ENCODE results near the gene SC5D. TPM values are rescaled to one million over a fixed set of nuclear protein-coding genes. Genes with fewer than 3 reads are reported as not detected.

SC5D gene
- total RNA-seq, 1 experiment from 2014 or later = 34.7 TPM

DNA sequence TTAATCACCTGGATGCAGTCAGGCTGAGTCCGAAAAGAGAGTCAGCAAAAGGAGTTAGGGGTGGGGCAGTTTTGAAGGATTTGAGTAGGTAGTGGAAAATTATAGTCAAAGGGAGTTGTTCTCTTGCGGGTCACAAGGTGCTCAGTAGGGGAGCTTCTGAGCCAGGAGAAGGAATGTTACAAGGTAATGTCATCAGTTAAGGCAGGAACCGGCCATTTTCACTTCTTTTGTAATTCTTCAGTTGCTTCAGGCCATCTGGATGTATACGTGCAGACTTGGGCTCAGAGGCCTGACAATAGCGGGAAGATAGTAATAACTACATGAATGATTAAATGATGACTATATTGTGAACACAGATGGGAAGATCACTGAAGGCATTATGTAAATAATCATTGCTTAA is 6.2 kb downstream of the SC5D start:
- DNase-seq = no peak
- no TSS peak for BruUV-seq (replicated peaks)
- peaks cover 2% of the 10 kb centered on the region for H3K9me3 Mint-ChIP-seq (ENCODE audit: low read depth, unreplicated experiment)
- CTCF ChIA-PET = no interaction called here
- H3K4me1 Mint-ChIP-seq (ENCODE audit: low read depth, unreplicated experiment) = peaks cover 19% of the 10 kb centered on the region
- no peaks in the 10 kb centered on the region for H3K27me3 Mint-ChIP-seq (ENCODE audit: unreplicated experiment)
- no peak overlapping the region for H3K4me3 Mint-ChIP-seq (ENCODE audit: low read depth, unreplicated experiment)
- H3K27ac Mint-ChIP-seq (ENCODE audit: unreplicated experiment) = no peak overlapping the region
- TF ChIP-seq, protein P1, sequence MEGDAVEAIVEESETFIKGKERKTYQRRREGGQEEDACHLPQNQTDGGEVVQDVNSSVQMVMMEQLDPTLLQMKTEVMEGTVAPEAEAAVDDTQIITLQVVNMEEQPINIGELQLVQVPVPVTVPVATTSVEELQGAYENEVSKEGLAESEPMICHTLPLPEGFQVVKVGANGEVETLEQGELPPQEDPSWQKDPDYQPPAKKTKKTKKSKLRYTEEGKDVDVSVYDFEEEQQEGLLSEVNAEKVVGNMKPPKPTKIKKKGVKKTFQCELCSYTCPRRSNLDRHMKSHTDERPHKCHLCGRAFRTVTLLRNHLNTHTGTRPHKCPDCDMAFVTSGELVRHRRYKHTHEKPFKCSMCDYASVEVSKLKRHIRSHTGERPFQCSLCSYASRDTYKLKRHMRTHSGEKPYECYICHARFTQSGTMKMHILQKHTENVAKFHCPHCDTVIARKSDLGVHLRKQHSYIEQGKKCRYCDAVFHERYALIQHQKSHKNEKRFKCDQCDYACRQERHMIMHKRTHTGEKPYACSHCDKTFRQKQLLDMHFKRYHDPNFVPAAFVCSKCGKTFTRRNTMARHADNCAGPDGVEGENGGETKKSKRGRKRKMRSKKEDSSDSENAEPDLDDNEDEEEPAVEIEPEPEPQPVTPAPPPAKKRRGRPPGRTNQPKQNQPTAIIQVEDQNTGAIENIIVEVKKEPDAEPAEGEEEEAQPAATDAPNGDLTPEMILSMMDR (IDR thresholded peaks at IDR 0.05; ENCODE audit: unreplicated experiment) = no peak
- intact Hi-C loops (cut with micrococcal nuclease; ENCODE audit: unreplicated experiment) = no loop called here
- peaks cover 10% of the 10 kb centered on the region for H3K36me3 Mint-ChIP-seq (ENCODE audit: insufficient read depth, unreplicated experiment)

DNA sequence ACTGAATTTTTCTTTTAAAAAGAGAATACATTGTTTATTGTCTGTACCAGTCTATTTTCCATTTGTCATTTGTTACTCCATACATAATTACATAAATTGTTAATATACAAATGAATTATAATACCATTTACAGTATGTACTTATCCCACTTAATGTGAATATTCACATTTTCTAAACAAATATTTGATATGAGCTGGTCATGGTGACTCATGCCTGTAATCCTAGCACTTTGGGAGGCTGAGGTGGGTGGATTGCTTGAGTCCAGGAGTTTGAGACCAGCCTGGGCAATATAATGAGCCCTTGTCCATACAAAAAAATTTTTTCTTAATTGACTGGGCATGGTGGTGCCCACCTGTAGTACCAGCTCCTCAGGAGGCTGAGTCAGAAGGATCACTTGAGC is 6.8 kb downstream of the SC5D start:
- no peak for DNase-seq
- peaks cover 19% of the 10 kb centered on the region for H3K4me1 Mint-ChIP-seq (ENCODE audit: low read depth, unreplicated experiment)
- no peak overlapping the region for H3K27ac Mint-ChIP-seq (ENCODE audit: unreplicated experiment)
- intact Hi-C loops (cut with micrococcal nuclease; ENCODE audit: unreplicated experiment) = no loop called here
- TF ChIP-seq, protein P1 (IDR thresholded peaks at IDR 0.05; ENCODE audit: unreplicated experiment) = no peak
- no peak overlapping the region for H3K4me3 Mint-ChIP-seq (ENCODE audit: low read depth, unreplicated experiment)
- BruUV-seq (replicated peaks) = no TSS peak
- H3K36me3 Mint-ChIP-seq (ENCODE audit: insufficient read depth, unreplicated experiment) = peaks cover 10% of the 10 kb centered on the region
- CTCF ChIA-PET = no interaction called here
- H3K9me3 Mint-ChIP-seq (ENCODE audit: low read depth, unreplicated experiment) = peaks cover 2% of the 10 kb centered on the region
- H3K27me3 Mint-ChIP-seq (ENCODE audit: unreplicated experiment) = no peaks in the 10 kb centered on the region

DNA sequence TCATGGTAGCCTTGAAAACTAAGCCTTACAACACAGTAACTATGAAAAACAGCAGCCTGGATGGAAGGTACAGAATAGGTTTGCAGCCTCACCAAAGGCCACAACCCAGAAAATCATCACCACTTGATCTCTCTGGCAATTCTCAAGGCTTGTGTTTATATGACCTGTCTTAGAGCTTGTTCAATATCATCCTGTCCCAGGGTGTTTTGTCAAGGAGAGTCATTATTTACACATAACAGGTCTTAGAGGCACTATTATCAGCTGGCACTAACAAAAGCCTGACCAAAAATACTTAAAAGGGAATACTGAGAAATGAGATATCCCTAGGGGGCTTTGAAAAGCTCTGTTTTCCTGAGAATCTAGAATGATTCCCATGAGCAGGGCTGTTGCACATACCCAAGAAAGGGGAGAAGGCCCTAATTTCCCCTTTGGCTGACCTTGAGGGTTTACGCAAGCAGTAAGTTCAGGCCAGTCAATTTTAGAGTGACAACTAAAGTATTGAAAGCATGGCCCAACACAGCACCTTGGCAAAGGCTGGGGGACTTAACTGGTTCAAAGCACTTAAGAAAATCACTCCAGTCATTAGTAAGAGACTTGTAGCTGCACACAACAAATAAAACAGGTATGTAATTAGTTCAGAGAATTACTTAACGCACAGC is 7.9 kb downstream of the SC5D start:
- Mint-ChIP-seq H3K27ac (ENCODE audit: unreplicated experiment) (no peak overlapping the region), H3K4me3 (ENCODE audit: low read depth, unreplicated experiment) (no peak overlapping the region), H3K36me3 (ENCODE audit: insufficient read depth, unreplicated experiment) (peaks cover 14% of the 10 kb centered on the region), H3K9me3 (ENCODE audit: low read depth, unreplicated experiment) (peaks cover 2% of the 10 kb centered on the region), H3K27me3 (ENCODE audit: unreplicated experiment) (no peaks in the 10 kb centered on the region), H3K4me1 (ENCODE audit: low read depth, unreplicated experiment) (peaks cover 11% of the 10 kb centered on the region)
- CTCF ChIA-PET = no interaction called here
- intact Hi-C loops (cut with micrococcal nuclease; ENCODE audit: unreplicated experiment) = no loop called here
- no TSS peak for BruUV-seq (replicated peaks)
- TF ChIP-seq, protein P1 (IDR thresholded peaks at IDR 0.05; ENCODE audit: unreplicated experiment) = no peak
- no peak for DNase-seq

DNA sequence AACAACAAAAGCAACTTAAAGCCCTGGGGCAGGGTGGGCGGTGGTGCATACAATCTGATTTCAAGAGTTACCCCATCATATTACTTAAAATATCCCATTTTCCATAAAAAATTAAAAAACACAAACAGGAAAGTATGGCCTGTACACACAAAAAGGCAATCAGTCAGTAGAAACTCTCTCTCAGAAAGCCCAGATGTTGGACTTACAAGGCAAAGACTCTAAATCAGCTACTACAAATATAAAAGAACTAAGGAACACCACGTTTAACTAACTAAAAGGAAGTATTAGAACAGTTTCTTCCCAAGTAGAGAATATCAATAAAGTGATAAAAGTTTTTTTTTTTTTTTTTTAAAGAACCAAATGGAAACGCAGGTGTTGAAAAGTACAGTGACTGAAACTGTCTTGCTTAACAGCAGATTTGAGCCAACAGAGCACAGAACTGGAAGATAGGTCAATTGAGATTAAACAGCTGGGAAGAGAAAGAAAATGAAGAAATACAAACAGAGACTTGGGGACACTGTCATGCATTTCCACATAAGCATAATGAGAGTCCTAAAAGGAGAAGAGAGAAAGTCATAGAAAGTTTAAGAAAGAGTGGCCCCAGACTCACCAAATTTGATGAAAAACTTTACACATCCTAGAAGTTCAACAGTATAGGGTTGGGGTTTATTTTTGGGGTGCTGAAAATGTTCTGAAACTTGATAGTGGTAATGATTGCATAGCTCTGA is 8.6 kb downstream of the SC5D start:
- Mint-ChIP-seq H3K27ac (ENCODE audit: unreplicated experiment) (no peak overlapping the region), H3K4me3 (ENCODE audit: low read depth, unreplicated experiment) (no peak overlapping the region), H3K36me3 (ENCODE audit: insufficient read depth, unreplicated experiment) (peaks cover 14% of the 10 kb centered on the region), H3K27me3 (ENCODE audit: unreplicated experiment) (no peaks in the 10 kb centered on the region), H3K4me1 (ENCODE audit: low read depth, unreplicated experiment) (peaks cover 5% of the 10 kb centered on the region), H3K9me3 (ENCODE audit: low read depth, unreplicated experiment) (peaks cover 2% of the 10 kb centered on the region)
- TF ChIP-seq, protein P1 (IDR thresholded peaks at IDR 0.05; ENCODE audit: unreplicated experiment) = no peak
- CTCF ChIA-PET = no interaction called here
- BruUV-seq (replicated peaks) = no TSS peak
- DNase-seq = no peak
- intact Hi-C loops (cut with micrococcal nuclease; ENCODE audit: unreplicated experiment) = no loop called here
